Calu3 (cell line): ENCODE measurements around the gene PTPRN2. TPM values are rescaled to one million over a fixed set of nuclear protein-coding genes. Genes with fewer than 3 reads are reported as not detected.

Experiments used
- BruUV-seq: library from RNA; stranded (reverse); fragments of 400-500 nt; replicated peaks from 2 replicates; lab custom pipeline; 2021; lab: Mats Ljungman, UMichigan
- CTCF ChIA-PET: fragments of 300-600 bp; sonication (Branson Sonifier 250); formaldehyde crosslinking; loops from one replicate; lab custom pipeline; 2022; ENCODE audit warnings: antibody characterized with exemption; lab: Charles Lee
- DNase-seq: peaks from one replicate; pipeline ENCODE4 v3.0.0; 2022
- H3K27ac Mint-ChIP-seq: one replicate; pipeline ENCODE4 v1.8.0; 2022; ENCODE audit warnings: mixed read lengths; ENCODE audit not compliant: unreplicated experiment
- H3K27me3 Mint-ChIP-seq: one replicate; pipeline ENCODE4 v1.8.0; 2022; ENCODE audit warnings: mixed read lengths; ENCODE audit not compliant: unreplicated experiment
- H3K36me3 Mint-ChIP-seq: one replicate; pipeline ENCODE4 v1.8.0; 2022; ENCODE audit warnings: mild to moderate bottlenecking, moderate library complexity, mixed read lengths; ENCODE audit not compliant: insufficient read depth, unreplicated experiment
- H3K4me1 Mint-ChIP-seq: one replicate; pipeline ENCODE4 v1.8.0; 2022; ENCODE audit warnings: mild to moderate bottlenecking, low read depth, mixed read lengths; ENCODE audit not compliant: unreplicated experiment
- H3K4me3 Mint-ChIP-seq: one replicate; pipeline ENCODE4 v1.8.0; 2022; ENCODE audit warnings: mild to moderate bottlenecking, low read depth, moderate library complexity, mixed read lengths; ENCODE audit not compliant: unreplicated experiment
- H3K9me3 Mint-ChIP-seq: one replicate; pipeline ENCODE4 v1.8.0; 2022; ENCODE audit warnings: low read depth, mixed read lengths; ENCODE audit not compliant: unreplicated experiment
- intact Hi-C: fragments of 100-400 bp; cut with micrococcal nuclease; formaldehyde crosslinking; loops from one replicate; pipeline ENCODE4 v1.10.0; 2022; ENCODE audit not compliant: unreplicated experiment
- total RNA-seq: library from RNA; stranded (reverse); gene quantifications from 2 replicates; pipeline ENCODE4 v1.2.3, GENCODE V29; 2022
- TF ChIP-seq, protein P1 (sequence below): fragments of 200-600 bp; IDR thresholded peaks from one replicate; pipeline ENCODE4 v1.8.0; 2022; ENCODE audit warnings: antibody characterized with exemption; ENCODE audit not compliant: unreplicated experiment

Gene PTPRN2
- total RNA-seq, 1 experiment from 2014 or later = 2.0 TPM

GRCh38 chr7:158369866-158370265 is 217.8 kb downstream of the PTPRN2 start:
- CTCF ChIA-PET = no interaction called here

GRCh38 chr7:158369290-158369689 is 218.3 kb downstream of the PTPRN2 start:
- no peak for DNase-seq
- Mint-ChIP-seq H3K36me3 (peaks cover under 1% of the 10 kb centered on the region), H3K4me1 (no peaks in the 10 kb centered on the region), H3K27me3 (peaks cover 2% of the 10 kb centered on the region), H3K27ac (no peak overlapping the region), H3K9me3 (peaks cover 4% of the 10 kb centered on the region), H3K4me3 (no peak overlapping the region)
- CTCF ChIA-PET = no interaction called here
- BruUV-seq = no TSS peak
- intact Hi-C loops = no loop called here
- TF ChIP-seq, protein P1, sequence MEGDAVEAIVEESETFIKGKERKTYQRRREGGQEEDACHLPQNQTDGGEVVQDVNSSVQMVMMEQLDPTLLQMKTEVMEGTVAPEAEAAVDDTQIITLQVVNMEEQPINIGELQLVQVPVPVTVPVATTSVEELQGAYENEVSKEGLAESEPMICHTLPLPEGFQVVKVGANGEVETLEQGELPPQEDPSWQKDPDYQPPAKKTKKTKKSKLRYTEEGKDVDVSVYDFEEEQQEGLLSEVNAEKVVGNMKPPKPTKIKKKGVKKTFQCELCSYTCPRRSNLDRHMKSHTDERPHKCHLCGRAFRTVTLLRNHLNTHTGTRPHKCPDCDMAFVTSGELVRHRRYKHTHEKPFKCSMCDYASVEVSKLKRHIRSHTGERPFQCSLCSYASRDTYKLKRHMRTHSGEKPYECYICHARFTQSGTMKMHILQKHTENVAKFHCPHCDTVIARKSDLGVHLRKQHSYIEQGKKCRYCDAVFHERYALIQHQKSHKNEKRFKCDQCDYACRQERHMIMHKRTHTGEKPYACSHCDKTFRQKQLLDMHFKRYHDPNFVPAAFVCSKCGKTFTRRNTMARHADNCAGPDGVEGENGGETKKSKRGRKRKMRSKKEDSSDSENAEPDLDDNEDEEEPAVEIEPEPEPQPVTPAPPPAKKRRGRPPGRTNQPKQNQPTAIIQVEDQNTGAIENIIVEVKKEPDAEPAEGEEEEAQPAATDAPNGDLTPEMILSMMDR = no peak

More at GRCh38 chr7:158369866-158370265, 217.8 kb downstream of the PTPRN2 start:
- no peak overlapping the region for H3K27ac Mint-ChIP-seq
- no peak for DNase-seq
- peaks cover 8% of the 10 kb centered on the region for H3K27me3 Mint-ChIP-seq
- peaks cover 3% of the 10 kb centered on the region for H3K9me3 Mint-ChIP-seq
- TF ChIP-seq, protein P1 = no peak
- no peaks in the 10 kb centered on the region for H3K36me3 Mint-ChIP-seq
- no peaks in the 10 kb centered on the region for H3K4me1 Mint-ChIP-seq
- no peak overlapping the region for H3K4me3 Mint-ChIP-seq
- BruUV-seq = no TSS peak
- intact Hi-C loops = no loop called here

DNA sequence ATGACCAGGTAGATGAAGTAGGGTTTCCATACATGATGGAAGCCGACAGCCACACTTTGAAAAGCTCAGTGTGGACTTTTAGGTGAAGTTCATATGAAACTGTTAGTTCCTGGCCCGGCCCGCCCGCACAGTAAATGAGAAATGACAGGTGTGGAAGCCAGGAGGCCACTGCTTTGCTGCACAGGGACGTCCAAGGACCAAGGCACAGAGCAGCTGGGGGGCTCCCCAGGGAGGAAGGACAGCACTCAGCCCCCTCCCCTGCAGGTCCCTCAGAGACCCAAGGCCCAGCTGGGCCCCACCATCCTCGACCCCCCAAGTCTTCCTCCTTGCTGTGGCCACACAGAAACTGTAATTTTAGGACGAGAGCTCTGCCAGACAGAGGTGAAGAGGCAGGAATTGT is 219.2 kb downstream of the PTPRN2 start:
- H3K27ac Mint-ChIP-seq = no peak overlapping the region
- H3K4me1 Mint-ChIP-seq = no peaks in the 10 kb centered on the region
- intact Hi-C loops = no loop called here
- TF ChIP-seq, protein P1 = no peak
- H3K4me3 Mint-ChIP-seq = no peak overlapping the region
- no TSS peak for BruUV-seq
- CTCF ChIA-PET = no interaction called here
- H3K27me3 Mint-ChIP-seq = no peaks in the 10 kb centered on the region
- H3K36me3 Mint-ChIP-seq = peaks cover 5% of the 10 kb centered on the region
- peaks cover 7% of the 10 kb centered on the region for H3K9me3 Mint-ChIP-seq
- no peak for DNase-seq

- Mint-ChIP-seq H3K4me1 (no peaks in the 10 kb centered on the region), H3K27ac (no peak overlapping the region), H3K27me3 (no peaks in the 10 kb centered on the region), H3K4me3 (no peak overlapping the region), H3K9me3 (peaks cover 7% of the 10 kb centered on the region), H3K36me3 (peaks cover 5% of the 10 kb centered on the region)
- no peak for DNase-seq
- CTCF ChIA-PET = no interaction called here
- no TSS peak for BruUV-seq
- TF ChIP-seq, protein P1 = no peak
- intact Hi-C loops = no loop called here
Measured at GRCh38 chr7:158367634-158367982, 220.0 kb downstream of the PTPRN2 start.
